GM12874 (cell line): ENCODE results near the gene OSBPL3.

Experiments used
- CTCF ChIP-seq: IDR thresholded peaks from 2 replicates; pipeline ENCODE4 v1.5.1; 2011; ENCODE audit warnings: low read depth, mild to moderate bottlenecking, control low read depth, low read length, moderate library complexity; ENCODE audit not compliant: insufficient read depth

The OSBPL3 gene

GRCh38 chr7:24764972-24765744 is 214.8 kb downstream of the OSBPL3 start:
- TF ChIP-seq CTCF, result no peak

DNA sequence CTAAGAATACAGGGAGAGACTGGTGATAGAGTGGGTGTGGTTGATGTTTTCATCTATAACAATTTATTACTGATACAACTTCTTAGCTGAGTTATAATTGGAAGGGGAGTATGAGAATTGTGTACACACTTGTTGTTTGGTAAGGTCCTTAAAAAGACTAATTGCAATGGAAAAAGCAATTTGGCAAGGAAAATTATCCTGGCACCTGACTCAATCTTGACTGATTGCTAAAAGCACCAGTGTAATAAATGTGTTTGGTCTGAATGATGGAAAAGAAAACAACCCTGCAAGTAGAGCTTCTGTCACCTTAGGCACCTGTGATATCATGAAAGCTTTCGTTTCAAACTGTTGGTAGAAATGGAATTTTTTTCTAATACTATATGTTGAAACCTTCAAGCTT is 216.0 kb downstream of the OSBPL3 start:
- TF ChIP-seq CTCF, result no peak

DNA sequence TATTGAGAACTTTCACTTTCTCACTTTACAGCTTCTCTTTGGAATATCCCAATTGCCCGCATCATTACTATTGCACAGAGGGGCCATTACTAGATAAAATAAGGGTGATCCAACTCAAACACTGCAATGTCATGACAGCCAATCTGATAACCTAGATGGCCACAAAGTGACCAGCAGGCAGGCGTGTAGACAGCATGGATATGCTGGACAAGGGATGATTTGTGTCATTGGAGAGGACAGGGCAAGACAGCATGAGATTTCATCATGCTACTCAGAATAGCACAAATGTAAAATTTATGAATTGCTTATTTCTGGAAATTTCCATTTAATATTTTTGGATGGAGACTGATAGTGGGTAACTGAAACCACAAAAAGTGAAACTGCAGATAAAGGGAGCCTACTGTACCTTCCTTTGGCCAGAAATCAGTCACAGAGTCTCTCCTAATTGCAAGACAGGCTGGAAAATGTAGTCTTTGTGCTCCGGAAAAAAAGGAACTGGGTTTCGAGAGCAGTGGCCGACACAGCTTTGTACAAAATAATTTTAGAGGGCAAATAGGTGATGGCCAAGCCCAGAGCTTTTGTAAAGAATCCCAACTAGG is 216.6 kb downstream of the OSBPL3 start:
- TF ChIP-seq CTCF, result no peak

- no peak for TF ChIP-seq CTCF
Measured at GRCh38 chr7:24762771-24763170, 217.2 kb downstream of the OSBPL3 start.

- no peak for TF ChIP-seq CTCF
Measured at GRCh38 chr7:24760968-24761367, 219.0 kb downstream of the OSBPL3 start.

GRCh38 chr7:24757353-24758275 is 222.4 kb downstream of the OSBPL3 start, which contains the start of gene GSDME:
Gene GSDME, minus strand, starts transcription at chr7:24757464. Its CDS starts 7,690 bp downstream, at chr7:24749774.
- no peak for TF ChIP-seq CTCF

GRCh38 chr7:24756545-24757352 is 223.2 kb downstream of the OSBPL3 start:
- no peak for TF ChIP-seq CTCF
